Endothelial cell of umbilical vein (primary cell): ENCODE measurements around the gene TRIM24. TPM values are rescaled to one million over a fixed set of nuclear protein-coding genes. Genes with fewer than 3 reads are reported as not detected.

Experiments
- BruUV-seq: library from RNA; stranded (reverse); fragments of 400-500 nt; replicated peaks from 2 replicates; lab custom pipeline; 2021; lab: Mats Ljungman, UMichigan
- CTCF ChIA-PET: fragments of 300-600, 350-600 bp; sonication (Branson Sonifier 250); formaldehyde crosslinking; loops from one replicate; lab custom pipeline; 2021; ENCODE audit warnings: antibody characterized with exemption, inconsistent platforms; lab: Charles Lee
- POLR2A ChIA-PET: fragments of 300-600, 350-600 bp; sonication (Branson Sonifier 250); formaldehyde crosslinking; loops from one replicate; lab custom pipeline; 2021; ENCODE audit warnings: antibody characterized with exemption, inconsistent platforms; lab: Charles Lee
- DNase-seq: peaks from one replicate; pipeline ENCODE4 v3.0.0-alpha.2; 2011; ENCODE audit warnings: low read depth, low spot score
- FAIRE-seq: peaks from 2 replicates; lab custom pipeline; 2011; peaks lifted over from hg19 to GRCh38; lab: Jason Lieb, UNC
- H2AFZ ChIP-seq: 2 replicates; pipeline ENCODE4 v1.6.0; 2012; ENCODE audit warnings: low read depth, low read length, control low read depth, inconsistent platforms
- H3K27ac ChIP-seq: 2 replicates; pipeline ENCODE4 v1.5.1; 2011; ENCODE audit warnings: low read depth, mild to moderate bottlenecking, control low read depth, low read length, moderate library complexity; ENCODE audit not compliant: insufficient read depth
- H3K27me3 ChIP-seq, 2 experiments: 2 replicates each; pipeline versions ENCODE4 v1.6.0 to v1.6.1; 2011; ENCODE audit warnings: low read length in 2 of 2, mixed read lengths in 1 of 2; ENCODE audit not compliant: control insufficient read depth in 2 of 2, insufficient read depth in 2 of 2
- H3K36me3 ChIP-seq, 2 experiments: 2 replicates in 1 of 2; 3 replicates in 1 of 2; pipeline ENCODE4 v1.5.1; 2011; ENCODE audit warnings: low read length in 2 of 2, mild to moderate bottlenecking in 1 of 2, moderate library complexity in 1 of 2; ENCODE audit not compliant: control insufficient read depth in 2 of 2, insufficient read depth in 2 of 2; ENCODE audit errors: extremely low read depth in 1 of 2
- H3K4me1 ChIP-seq: 3 replicates; pipeline ENCODE4 v1.5.1; 2011; ENCODE audit warnings: mild to moderate bottlenecking, low read length; ENCODE audit not compliant: control insufficient read depth, insufficient read depth; ENCODE audit errors: extremely low read depth
- H3K4me2 ChIP-seq: 2 replicates; pipeline ENCODE4 v1.6.1; 2011; ENCODE audit warnings: low read length, control low read depth, mixed read lengths; ENCODE audit not compliant: insufficient read depth
- H3K4me3 ChIP-seq, 3 experiments: fragments of 200-600 bp in 1 of 3; sonication (generic), shearing (Covaris generic) in 1 of 3; replicated peaks in 1 of 3; 2 replicates each; pipeline ENCODE4 v1.5.1; 2011 to 2016; ENCODE audit warnings: control low read depth in 3 of 3, low read length in 3 of 3, mild to moderate bottlenecking in 2 of 3, inconsistent platforms in 1 of 3, low read depth in 1 of 3, moderate library complexity in 1 of 3; ENCODE audit not compliant: insufficient read depth in 1 of 3
- H3K79me2 ChIP-seq: 2 replicates; pipeline ENCODE4 v1.6.0; 2012; ENCODE audit warnings: low read length, inconsistent platforms; ENCODE audit not compliant: control insufficient read depth, insufficient read depth
- H3K9ac ChIP-seq: replicated peaks from 2 replicates; pipeline ENCODE3; 2011; ENCODE audit warnings: low read length, control low read depth; ENCODE audit not compliant: insufficient read depth; ENCODE audit errors: extremely low read depth
- H3K9me1 ChIP-seq: replicated peaks from 3 replicates; pipeline ENCODE4 v1.6.0; 2011; ENCODE audit warnings: mild to moderate bottlenecking, low read length; ENCODE audit not compliant: control insufficient read depth, insufficient read depth; ENCODE audit errors: extremely low read depth
- H3K9me3 ChIP-seq: replicated peaks from 2 replicates; pipeline ENCODE4 v1.5.1; 2012; ENCODE audit warnings: low read length, inconsistent platforms; ENCODE audit not compliant: control insufficient read depth, insufficient read depth
- H4K20me1 ChIP-seq: replicated peaks from 2 replicates; pipeline ENCODE3; 2011; ENCODE audit warnings: mild to moderate bottlenecking, low read length; ENCODE audit not compliant: control insufficient read depth, insufficient read depth; ENCODE audit errors: extremely low read depth
- EZH2 ChIP-seq: IDR thresholded peaks from 2 replicates; pipeline ENCODE4 v1.6.1; 2012; ENCODE audit warnings: borderline replicate concordance, low read depth, mild to moderate bottlenecking, moderate library complexity, low read length, inconsistent platforms; ENCODE audit not compliant: severe bottlenecking
- FOS ChIP-seq: IDR thresholded peaks from 2 replicates; pipeline ENCODE4 v1.6.1; 2011; ENCODE audit warnings: mild to moderate bottlenecking, low read length, moderate library complexity, borderline replicate concordance; ENCODE audit not compliant: insufficient read depth
- GATA2 ChIP-seq: IDR thresholded peaks from 2 replicates; pipeline ENCODE4 v1.7.0; 2011; ENCODE audit warnings: low read depth, mild to moderate bottlenecking, moderate library complexity, mixed read lengths, low read length; ENCODE audit not compliant: insufficient read length, insufficient read depth
- JUN ChIP-seq: IDR thresholded peaks from 2 replicates; pipeline ENCODE4 v1.6.1; 2011; ENCODE audit warnings: borderline replicate concordance, low read depth; ENCODE audit not compliant: insufficient read length, insufficient read depth
- MYC ChIP-seq: IDR thresholded peaks from one replicate; pipeline ENCODE4 v1.6.1; 2011; ENCODE audit warnings: mild to moderate bottlenecking, low read depth, low read length
- POLR2A ChIP-seq: IDR thresholded peaks from 2 replicates; pipeline ENCODE4 v1.6.1; 2012; ENCODE audit warnings: low read depth, mild to moderate bottlenecking, control low read depth, low read length
- POLR2AphosphoS5 ChIP-seq: IDR thresholded peaks from 2 replicates; pipeline ENCODE4 v1.6.1; 2012; ENCODE audit warnings: low read depth, mild to moderate bottlenecking, control low read depth, low read length, moderate library complexity; ENCODE audit not compliant: insufficient read depth
- dilution Hi-C: fragments of 300-500 bp; cut with MboI; formaldehyde crosslinking; loops from one replicate; pipeline ENCODE4 v1.15.0; 2019; ENCODE audit warnings: low sequenced_read_pairs; ENCODE audit not compliant: extremely low pct_ligation_motif_present
- intact Hi-C: fragments of 100-400 bp; cut with micrococcal nuclease; formaldehyde crosslinking; loops from one replicate; pipeline ENCODE4 v1.10.0; 2022
- polyA plus RNA-seq, 4 experiments: library from polyadenylated mRNA; depleted of rRNA in 3 of 4; stranded (reverse) in 3 of 4; unstranded in 1 of 4; fragments of >200 nt; gene quantifications; 2 replicates each; pipeline versions ENCODE4 v1.2.1 to v1.2.3, GENCODE V29; 2011 to 2012; ENCODE audit warnings: missing spikeins in 1 of 4
- total RNA-seq: library from RNA; stranded (reverse); gene quantifications from 2 replicates; pipeline ENCODE4 v1.2.3, GENCODE V29; 2021
- TF ChIP-seq, protein P1 (sequence below): IDR thresholded peaks from 2 replicates; pipeline ENCODE4 v1.6.1; 2011; ENCODE audit not compliant: insufficient read depth, insufficient read length

TRIM24 gene
- total and polyA plus RNA-seq, 2 donors (not counting 3 experiments of a cell fraction or from before 2014, with no cell fraction given), result 9.1 to 26.1 TPM

DNA sequence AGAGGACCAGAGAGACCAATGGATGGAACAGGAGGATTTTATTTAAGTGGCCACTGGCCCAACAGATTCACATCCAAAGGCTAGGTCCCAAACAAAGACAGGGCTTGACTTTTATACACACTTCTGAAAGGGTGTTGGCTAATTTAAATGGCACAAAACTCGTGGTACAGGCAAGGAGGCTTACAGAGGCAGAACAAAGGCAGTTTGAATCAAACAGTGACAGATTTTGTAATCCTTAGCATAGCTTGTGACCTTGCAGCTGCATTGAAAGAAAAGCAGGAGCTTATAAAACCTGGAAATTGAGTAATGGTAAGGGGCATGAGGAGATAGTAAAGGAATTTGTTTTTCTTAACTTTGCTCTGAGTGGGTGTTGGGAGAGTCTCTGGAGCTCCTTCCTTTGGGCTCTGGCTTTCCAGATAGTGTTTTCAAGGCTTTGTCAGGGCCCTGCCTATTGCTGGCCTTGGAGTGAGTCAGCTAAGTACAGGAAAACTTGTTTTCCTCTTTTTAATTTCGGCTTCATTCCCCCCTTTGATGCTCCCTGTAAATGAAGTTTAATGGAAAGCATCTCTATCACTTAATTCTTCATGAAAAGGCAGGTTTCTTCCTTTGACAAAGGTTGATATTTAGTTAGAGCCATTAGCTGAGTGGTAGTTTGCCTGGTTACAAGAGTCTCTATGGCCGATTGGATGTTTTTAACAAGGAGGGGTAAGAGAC lies 96.9 kb downstream of the TRIM24 start:
- Histone ChIP-seq H3K9me1 (no peaks in the 10 kb centered on the region), H3K79me2 (no peaks in the 10 kb centered on the region), H3K4me3 (no peak overlapping the region), H3K27me3 (no peaks in the 10 kb centered on the region), H3K27ac (no peak overlapping the region), H3K4me1 (no peaks in the 10 kb centered on the region), H2AFZ (no peak overlapping the region), H3K4me2 (no peak overlapping the region), H4K20me1 (no peaks in the 10 kb centered on the region), H3K36me3 (peaks cover 9 to 18% of the 10 kb centered on the region in 2 experiments), H3K9me3 (no peaks in the 10 kb centered on the region), H3K9ac (no peak overlapping the region)
- dilution Hi-C loops, result no loop called here
- FAIRE-seq (no peak), DNase-seq (no peak)
- TF ChIP-seq EZH2 (no peak), POLR2A (no peak), GATA2 (no peak), JUN (no peak), MYC (no peak), POLR2AphosphoS5 (no peak), FOS (no peak)
- TF ChIP-seq, protein P1, sequence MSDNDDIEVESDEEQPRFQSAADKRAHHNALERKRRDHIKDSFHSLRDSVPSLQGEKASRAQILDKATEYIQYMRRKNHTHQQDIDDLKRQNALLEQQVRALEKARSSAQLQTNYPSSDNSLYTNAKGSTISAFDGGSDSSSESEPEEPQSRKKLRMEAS, result no peak
- no TSS peak for BruUV-seq
- ChIA-PET POLR2A (no interaction called here), CTCF (no interaction called here)
- intact Hi-C loops, result no loop called here
